Urinary bladder (tissue), 4 donors: ENCODE measurements around the gene DLX3. TPM values are rescaled to one million over a fixed set of nuclear protein-coding genes. Genes with fewer than 3 reads are reported as not detected.

ENCODE experiments used
- DNase-seq: peaks from one replicate; pipeline ENCODE4 v3.0.0-alpha.2; 2015; ENCODE audit errors: extremely low spot score
- H3K27ac ChIP-seq: one replicate; pipeline ENCODE4 v1.5.1; 2013; ENCODE audit warnings: low read depth, mild to moderate bottlenecking, moderate library complexity
- H3K36me3 ChIP-seq: one replicate; pipeline ENCODE4 v1.6.1; 2013; ENCODE audit warnings: mild to moderate bottlenecking, moderate library complexity; ENCODE audit not compliant: insufficient read depth
- H3K4me1 ChIP-seq: one replicate; pipeline ENCODE4 v1.6.1; 2013; ENCODE audit warnings: mild to moderate bottlenecking, moderate library complexity; ENCODE audit not compliant: insufficient read depth
- H3K4me3 ChIP-seq: one replicate; pipeline ENCODE4 v1.5.1; 2013; ENCODE audit warnings: low read depth, low read length
- WGBS: extraction: QIAGEN DNeasy Blood & Tissue Kit; methylation state at CpG from one replicate; pipeline ENCODE4 v1.1.7; 2013; 5-methylcytosine and 5-hydroxymethylcytosine counted together
- polyA plus RNA-seq: library from polyadenylated mRNA; stranded (reverse); fragments of 200-250 nt; gene quantifications from one replicate; pipeline ENCODE4 v1.2.3, GENCODE V29; 2013
- total RNA-seq: library from RNA; depleted of rRNA; stranded (reverse); fragments of >200 nt; gene quantifications from one replicate; pipeline ENCODE4 v1.2.3, GENCODE V29; 2014
- donor health status: healthy with polysubstance abuse.
- donor health status: healthy.

DLX3 gene
- total and polyA plus RNA-seq, 2 donors: 0.16 TPM; not detected in 1

DNA sequence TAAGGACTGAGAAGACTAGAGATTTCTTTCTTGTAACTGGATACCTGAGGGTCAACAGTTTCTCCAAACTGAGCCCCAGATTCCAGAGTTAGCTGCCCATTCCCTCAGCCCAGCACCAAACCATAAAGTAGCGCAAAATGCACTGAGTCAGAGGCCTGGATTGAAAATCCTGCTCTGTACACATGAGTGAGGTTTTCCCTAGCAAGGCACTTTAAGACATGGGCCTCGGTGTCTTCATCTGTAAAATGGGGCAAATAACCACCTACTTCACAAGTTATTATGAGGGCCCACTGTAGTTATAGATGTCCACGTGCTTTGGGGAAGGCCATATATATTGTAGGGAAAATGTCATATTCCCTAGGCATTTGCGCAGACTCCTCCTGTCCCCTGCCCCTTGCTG lies 36.3 kb downstream of the DLX3 start:
- Histone ChIP-seq H3K4me3 (no peak overlapping the region), H3K36me3 (no peaks in the 10 kb centered on the region), H3K27ac (no peak overlapping the region), H3K4me1 (no peaks in the 10 kb centered on the region)
- WGBS: 91% methylated on average over 4 of the region's 4 CpGs
- DNase-seq: no peak

DNA sequence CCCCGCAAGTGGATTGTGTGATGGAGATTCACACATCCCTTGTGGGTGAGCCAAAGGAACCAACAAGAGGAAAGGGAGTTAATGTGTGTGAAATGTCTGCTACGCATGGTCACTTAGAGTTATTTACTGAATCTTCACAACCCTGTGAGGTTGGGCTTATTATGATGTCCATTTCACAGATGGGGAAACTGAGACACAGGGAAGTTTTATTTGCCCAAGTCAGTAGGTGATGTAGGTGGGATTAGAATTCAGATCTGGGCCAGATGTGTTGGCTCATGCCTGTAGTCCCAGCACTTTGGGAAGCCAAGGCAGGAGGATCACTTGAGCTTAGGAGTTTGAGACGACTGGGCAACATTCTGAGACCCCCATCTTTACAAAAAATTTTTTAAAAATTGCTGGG lies 37.7 kb downstream of the DLX3 start:
- no peaks in the 10 kb centered on the region for H3K36me3 ChIP-seq
- DNase-seq: no peak
- no peak overlapping the region for H3K27ac ChIP-seq
- H3K4me3 ChIP-seq: no peak overlapping the region
- no peaks in the 10 kb centered on the region for H3K4me1 ChIP-seq
- WGBS: 86% methylated on average over 3 of the region's 3 CpGs

DNA sequence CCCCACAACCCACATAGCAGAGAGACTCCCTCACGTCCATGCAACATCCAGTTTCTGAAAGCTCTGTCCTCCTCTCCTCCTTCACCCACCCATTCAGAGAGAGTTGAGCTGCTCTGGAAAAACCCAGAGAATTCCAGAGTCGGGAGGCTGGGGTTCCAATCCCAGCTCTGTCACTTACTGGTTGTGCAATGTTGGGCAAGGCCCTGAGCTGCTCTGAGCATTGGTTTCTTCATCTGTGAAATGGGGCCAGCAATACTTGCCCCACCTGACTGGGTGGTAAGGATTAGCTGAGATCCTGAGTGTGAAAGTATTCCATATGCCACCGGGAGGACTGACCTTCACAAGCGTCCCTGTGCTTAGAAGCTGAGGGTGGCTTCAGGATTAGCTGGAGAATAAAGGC lies 38.2 kb downstream of the DLX3 start:
- no peaks in the 10 kb centered on the region for H3K36me3 ChIP-seq

DNA sequence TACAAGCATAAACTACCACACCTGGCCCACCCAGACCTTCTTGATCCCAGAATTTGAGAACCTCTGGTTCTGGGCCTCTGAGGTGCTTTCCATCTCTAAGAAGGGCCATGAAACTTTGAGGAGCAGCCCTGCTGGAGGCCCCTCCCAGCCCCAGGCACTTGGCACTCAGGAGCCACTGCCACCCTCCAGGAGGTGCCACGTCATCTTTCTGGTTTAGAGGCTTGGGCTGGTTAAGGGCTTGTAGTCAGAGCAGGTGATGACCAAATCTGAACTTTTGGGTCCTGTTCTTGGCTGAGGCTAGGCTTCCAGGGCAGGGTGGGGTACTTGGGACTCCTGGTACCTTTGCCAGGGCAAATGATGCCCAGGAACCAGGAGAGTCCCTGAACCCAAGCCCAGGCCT lies 39.9 kb downstream of the DLX3 start:
- Histone ChIP-seq H3K36me3 (no peaks in the 10 kb centered on the region), H3K4me1 (no peaks in the 10 kb centered on the region), H3K4me3 (no peak overlapping the region), H3K27ac (no peak overlapping the region)
- 93% methylated on average over 1 of the region's 1 CpG for WGBS
- no peak for DNase-seq

More for the DNA sequence above, 38.2 kb downstream of the DLX3 start:
- DNase-seq: no peak
- no peaks in the 10 kb centered on the region for H3K4me1 ChIP-seq
- H3K27ac ChIP-seq: no peak overlapping the region
- no peak overlapping the region for H3K4me3 ChIP-seq
- WGBS: 56% methylated on average over 4 of the region's 4 CpGs

DNA sequence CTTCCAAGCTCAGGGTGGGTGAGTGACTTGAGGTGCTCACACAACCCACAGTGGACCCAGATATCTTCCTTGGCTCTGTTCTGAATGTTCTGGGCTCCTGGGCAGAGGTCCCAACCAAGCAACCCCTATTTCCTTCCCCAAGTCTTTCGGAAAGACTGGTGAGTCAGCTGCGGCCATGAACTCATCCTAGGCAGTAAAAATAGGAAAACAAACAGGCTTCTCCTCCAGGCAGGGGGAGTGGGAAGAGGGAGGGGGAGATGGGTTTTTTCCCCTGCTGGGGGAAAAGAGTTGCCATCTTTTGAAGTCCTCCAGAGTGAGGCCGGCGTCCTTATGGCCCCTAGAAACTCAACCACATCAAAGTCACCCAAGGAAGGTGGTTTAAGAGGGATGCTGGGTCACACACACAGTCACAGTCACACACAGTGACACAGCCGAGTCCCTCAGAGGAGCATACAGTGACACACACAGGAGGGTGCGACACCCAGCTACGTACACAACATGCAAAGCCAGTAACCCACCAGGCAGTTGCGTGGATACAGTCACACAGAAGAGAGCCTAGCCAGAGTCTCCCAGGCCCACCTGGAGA lies 42.0 kb downstream of the DLX3 start:
- 67% methylated on average over 8 of the region's 8 CpGs for WGBS
- DNase-seq: no peak
- Histone ChIP-seq H3K36me3 (no peaks in the 10 kb centered on the region), H3K4me3 (no peak overlapping the region), H3K4me1 (no peaks in the 10 kb centered on the region), H3K27ac (no peak overlapping the region)

DNA sequence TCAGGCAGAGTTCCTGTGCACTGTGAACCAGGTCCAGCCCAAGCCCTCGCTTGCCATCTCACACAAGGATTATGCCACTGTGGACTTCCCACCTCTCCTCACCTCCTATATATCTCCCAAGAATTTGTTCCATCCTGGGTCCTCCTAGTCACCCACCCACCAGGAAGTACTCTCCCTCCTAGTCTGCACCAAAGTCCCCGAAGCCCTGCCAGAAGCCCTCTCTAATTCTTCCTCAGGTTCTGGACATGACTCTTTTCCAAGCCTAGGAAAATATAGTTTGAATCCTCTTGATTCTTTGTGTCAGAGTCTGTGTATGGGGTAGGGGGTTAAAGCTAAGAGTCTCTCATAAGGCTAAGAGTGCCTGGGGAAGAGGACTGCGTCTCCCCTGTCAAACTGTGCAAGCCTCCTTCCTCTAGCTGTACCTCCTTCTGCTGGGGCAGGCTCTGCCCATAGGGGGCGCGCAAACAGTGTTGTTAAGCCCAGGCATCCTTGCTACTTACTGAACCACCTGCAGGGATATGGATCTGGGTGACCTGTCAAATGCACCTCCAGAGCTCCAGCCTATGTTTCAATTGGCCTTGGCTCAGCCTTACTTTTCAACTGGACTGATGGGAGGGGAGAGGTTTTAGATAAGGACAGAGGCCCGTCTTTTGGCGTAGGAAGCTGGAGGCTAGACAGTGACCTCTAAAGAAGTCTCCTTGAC lies 42.7 kb downstream of the DLX3 start:
- Histone ChIP-seq H3K4me1 (no peaks in the 10 kb centered on the region), H3K27ac (no peak overlapping the region), H3K4me3 (no peak overlapping the region), H3K36me3 (no peaks in the 10 kb centered on the region)
- 41% methylated on average over 7 of the region's 7 CpGs for WGBS
- no peak for DNase-seq

DNA sequence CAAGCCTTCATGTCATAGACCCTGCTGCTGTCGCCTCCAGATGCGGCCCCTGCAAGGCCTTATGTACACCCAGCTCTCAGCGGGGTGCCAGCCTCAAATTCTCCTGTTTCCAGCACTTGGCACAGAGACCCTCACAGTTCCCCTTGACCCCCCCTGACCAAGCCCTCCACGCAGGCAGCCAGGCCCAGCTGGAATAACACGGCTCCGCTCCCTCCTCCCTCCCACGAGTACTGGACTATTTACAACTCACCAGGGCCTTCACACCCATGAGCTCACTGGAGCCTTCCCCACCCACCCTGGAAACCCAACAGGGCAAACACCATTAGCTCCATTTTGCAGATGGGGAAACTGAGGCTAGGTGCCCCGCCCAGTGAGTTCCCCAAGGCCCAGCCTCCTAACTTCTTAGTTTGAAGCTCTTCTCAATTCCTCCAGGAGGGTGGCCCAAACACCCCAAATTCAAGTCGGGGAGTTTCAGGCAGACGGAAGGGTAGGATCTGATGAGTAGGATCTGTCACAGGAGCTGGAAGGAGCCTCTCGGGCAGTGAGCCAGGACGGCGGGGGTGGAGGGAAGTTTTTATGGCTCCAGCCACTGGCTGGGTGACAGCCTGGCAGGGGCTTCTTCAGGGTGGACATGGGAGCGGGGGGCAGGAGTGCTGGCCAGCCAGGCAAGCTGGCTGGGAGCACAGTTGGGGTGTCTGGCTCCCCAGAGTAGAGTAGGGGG lies 43.5 kb downstream of the DLX3 start:
- DNase-seq: no peak
- Histone ChIP-seq H3K36me3 (no peaks in the 10 kb centered on the region), H3K27ac (no peak overlapping the region), H3K4me3 (no peak overlapping the region), H3K4me1 (no peaks in the 10 kb centered on the region)
- 38% methylated on average over 14 of the region's 14 CpGs for WGBS

DNA sequence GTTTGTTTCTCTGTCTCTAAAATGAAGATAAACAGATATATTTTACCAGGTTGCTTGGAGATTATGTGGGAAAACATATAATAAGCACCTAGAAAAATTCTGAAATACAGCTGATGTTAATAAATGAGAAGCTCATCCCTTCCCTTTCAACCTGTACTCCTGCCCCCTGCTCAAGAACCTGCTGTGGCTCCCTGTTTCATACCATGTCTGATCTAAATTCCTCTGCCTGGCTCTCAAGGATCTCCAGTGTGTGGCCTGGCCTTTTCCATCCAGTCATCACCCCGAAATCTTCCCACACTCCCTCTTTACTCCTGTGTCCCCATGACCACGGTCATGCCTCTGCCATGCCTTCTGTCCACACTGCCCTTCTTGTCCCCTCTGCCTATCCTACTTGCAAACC lies 45.4 kb downstream of the DLX3 start:
- H3K4me3 ChIP-seq: no peak overlapping the region
- no peak for DNase-seq
- WGBS: 90% methylated on average over 2 of the region's 2 CpGs
- no peaks in the 10 kb centered on the region for H3K4me1 ChIP-seq
- no peak overlapping the region for H3K27ac ChIP-seq
- H3K36me3 ChIP-seq: no peaks in the 10 kb centered on the region

DNA sequence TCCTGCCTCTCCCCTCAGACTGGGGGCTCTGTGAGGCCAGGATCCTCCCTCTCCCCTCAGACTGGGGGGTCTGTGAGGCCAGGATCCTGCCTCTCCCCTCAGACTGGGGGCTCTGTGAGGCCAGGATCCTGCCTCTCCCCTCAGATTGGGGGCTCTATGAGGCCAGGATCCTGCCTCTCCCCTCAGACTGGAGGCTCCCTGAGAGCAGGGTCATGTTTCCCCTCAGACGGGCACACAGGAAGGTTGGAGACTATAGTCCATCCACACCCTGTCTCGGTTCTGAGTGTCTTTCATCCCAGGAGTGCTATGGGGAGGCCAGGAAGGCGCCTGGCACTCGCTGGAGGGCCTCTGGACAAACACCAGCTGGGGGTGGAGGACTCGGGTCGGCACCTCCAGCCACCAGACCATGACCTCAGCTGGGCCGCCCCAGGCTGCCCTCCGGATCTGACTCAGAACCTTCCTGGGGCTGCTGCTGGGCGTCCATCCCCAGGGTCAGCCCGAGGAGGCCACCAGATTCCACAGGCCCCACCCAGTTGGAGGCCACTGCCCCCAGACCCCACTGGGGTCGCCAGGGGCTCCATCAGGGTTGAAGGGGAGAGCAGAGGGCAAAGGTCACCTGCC lies 48.0 kb downstream of the DLX3 start:
- Histone ChIP-seq H3K27ac (no peak overlapping the region), H3K4me3 (no peak overlapping the region), H3K36me3 (no peaks in the 10 kb centered on the region), H3K4me1 (no peaks in the 10 kb centered on the region)
- WGBS: 81% methylated on average over 11 of the region's 11 CpGs
- no peak for DNase-seq

DNA sequence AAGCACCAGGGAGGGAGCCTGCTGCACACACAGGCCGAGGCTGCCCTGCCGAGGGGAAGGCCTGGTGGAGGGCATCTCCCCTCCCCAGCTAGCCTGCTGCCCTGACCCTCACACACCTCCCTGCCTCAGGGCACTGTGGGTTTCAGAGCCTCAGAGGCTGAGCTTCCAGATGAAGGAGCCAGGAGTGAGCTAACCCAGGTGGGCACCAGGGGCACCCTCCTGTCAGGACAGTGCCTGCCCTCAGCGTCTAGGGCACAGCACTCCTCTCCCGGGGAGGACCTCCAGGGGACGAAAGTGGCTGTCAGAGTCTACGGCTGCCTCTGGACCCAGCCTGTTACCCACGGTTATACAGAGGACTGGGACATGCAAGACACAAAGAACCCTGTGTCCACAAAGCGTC lies 48.8 kb downstream of the DLX3 start:
- no peaks in the 10 kb centered on the region for H3K36me3 ChIP-seq
- H3K4me3 ChIP-seq: no peak overlapping the region
- 74% methylated on average over 8 of the region's 8 CpGs for WGBS

DNA sequence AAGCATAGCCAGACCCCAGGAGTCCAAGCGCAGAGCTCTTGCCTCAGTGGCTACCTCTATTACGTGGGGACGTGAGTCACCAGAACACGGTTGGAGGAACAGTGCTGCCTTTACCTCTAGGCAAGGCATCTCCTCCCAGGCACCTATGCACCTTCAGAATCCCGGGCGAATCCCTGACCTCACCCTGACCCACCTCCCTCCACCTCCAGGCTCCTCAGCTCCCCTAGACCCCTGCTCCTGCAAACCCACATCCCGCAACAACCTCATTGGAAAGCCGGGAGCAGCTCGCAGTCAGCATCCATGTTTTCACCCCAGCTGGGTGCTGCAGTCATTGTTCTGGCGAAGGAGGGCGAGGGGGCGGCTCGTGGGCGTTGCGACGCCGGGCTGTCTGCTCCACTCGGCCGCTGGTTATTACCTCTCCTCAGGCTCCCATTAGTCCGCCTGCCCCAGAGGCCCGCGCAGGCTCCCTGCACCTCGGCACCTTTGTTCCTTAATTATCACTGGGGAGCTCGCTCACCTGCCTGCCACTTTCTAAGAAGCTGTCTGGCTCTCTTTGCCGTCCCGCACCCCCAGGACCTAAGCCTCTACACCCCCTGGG lies 50.7 kb downstream of the DLX3 start:
- DNase-seq: no peak
- H3K36me3 ChIP-seq: no peaks in the 10 kb centered on the region
- no peaks in the 10 kb centered on the region for H3K4me1 ChIP-seq
- WGBS: 26% methylated on average over 26 of the region's 26 CpGs
- no peak overlapping the region for H3K4me3 ChIP-seq
- H3K27ac ChIP-seq: no peak overlapping the region

More for the DNA sequence above, 48.8 kb downstream of the DLX3 start:
- Histone ChIP-seq H3K27ac (no peak overlapping the region), H3K4me1 (no peaks in the 10 kb centered on the region)
- DNase-seq: no peak

DNA sequence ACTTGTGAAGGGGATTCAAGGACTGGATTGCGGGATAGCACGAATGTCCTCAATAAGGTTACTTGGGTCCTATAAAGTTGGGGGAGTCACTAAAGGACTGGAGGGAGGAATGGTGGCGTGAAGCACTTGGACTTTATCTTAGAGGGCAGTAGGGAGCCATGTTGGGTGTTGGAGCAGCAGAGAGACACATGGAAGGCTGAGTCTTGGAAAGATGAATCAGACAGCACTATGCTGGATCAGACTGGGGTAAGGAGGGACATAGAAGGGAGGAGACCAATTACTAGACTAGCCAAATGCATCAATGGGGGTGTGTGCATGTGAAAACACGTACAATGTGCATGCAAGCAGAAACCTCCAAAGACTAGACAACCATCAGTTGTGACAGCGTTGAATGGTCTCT lies 52.1 kb downstream of the DLX3 start:
- Histone ChIP-seq H3K36me3 (no peaks in the 10 kb centered on the region), H3K4me1 (no peaks in the 10 kb centered on the region), H3K27ac (no peak overlapping the region), H3K4me3 (no peak overlapping the region)
- WGBS: 81% methylated on average over 5 of the region's 5 CpGs
- no peak for DNase-seq

DNA sequence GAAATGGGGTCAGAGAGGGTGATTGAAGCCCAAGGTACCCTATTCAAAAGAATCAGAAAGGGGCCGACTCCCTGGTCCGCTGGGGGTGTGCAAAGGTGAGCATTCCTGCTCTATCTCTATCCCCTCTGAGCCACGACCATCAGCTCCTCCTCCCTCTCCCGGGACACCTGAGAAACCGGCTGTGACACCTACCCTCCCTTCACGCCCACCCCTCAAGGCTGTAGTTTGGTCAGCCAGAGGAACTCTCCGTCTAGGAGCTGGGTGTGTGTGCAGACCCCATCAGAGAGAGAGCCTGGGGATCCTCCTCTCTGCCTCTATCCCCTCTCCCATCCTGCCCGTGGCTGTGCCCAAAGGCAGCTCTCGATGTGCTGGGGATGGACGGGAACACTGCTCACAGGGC lies 53.6 kb downstream of the DLX3 start:
- Histone ChIP-seq H3K36me3 (no peaks in the 10 kb centered on the region), H3K4me1 (no peaks in the 10 kb centered on the region), H3K27ac (no peak overlapping the region), H3K4me3 (no peak overlapping the region)
- no peak for DNase-seq
- WGBS: 45% methylated on average over 10 of the region's 10 CpGs
